A673 (cell line): Measurements from ENCODE around the gene GPR158. TPM values are rescaled to one million over a fixed set of nuclear protein-coding genes. Genes with fewer than 3 reads are reported as not detected.

Experiments used
- BruUV-seq: library from RNA; stranded (reverse); fragments of 400-500 nt; replicated peaks from 2 replicates; lab custom pipeline; 2021; lab: Mats Ljungman, UMichigan
- CTCF ChIA-PET: fragments of 300-600 bp; sonication (Branson Sonifier 250); formaldehyde crosslinking; loops from one replicate; lab custom pipeline; 2022; ENCODE audit warnings: antibody characterized with exemption; lab: Charles Lee
- POLR2A ChIA-PET: fragments of 300-600 bp; sonication (Branson Sonifier 250); formaldehyde crosslinking; loops from one replicate; lab custom pipeline; 2022; ENCODE audit warnings: antibody characterized with exemption; ENCODE audit not compliant: low non-redundant PET; lab: Charles Lee
- DNase-seq: peaks from one replicate; pipeline ENCODE4 v3.0.0-alpha.2; 2015; ENCODE audit warnings: low spot score
- H3K27ac ChIP-seq: fragments of 200-600 bp; sonication (generic); 2 replicates; pipeline ENCODE4 v1.5.1; 2016; ENCODE audit warnings: mixed run types, low read depth, mild to moderate bottlenecking, mixed read lengths, antibody characterized with exemption, low read length; ENCODE audit not compliant: poor library complexity, severe bottlenecking
- H3K27me3 ChIP-seq: fragments of 200-600 bp; sonication (generic); replicated peaks from 2 replicates; pipeline ENCODE4 v1.6.1; 2017; ENCODE audit warnings: mixed run types, low read depth, mild to moderate bottlenecking, mixed read lengths, antibody characterized with exemption, low read length; ENCODE audit not compliant: insufficient read depth, poor library complexity
- H3K36me3 ChIP-seq: fragments of 200-600 bp; sonication (generic); 2 replicates; pipeline ENCODE4 v1.6.1; 2016; ENCODE audit warnings: mixed run types, mild to moderate bottlenecking, mixed read lengths, antibody characterized with exemption, low read length; ENCODE audit not compliant: insufficient read depth, poor library complexity, severe bottlenecking
- H3K4me1 ChIP-seq: fragments of 200-600 bp; sonication (generic); 2 replicates; pipeline ENCODE4 v1.6.1; 2017; ENCODE audit warnings: mixed run types, mild to moderate bottlenecking, mixed read lengths, antibody characterized with exemption, low read length; ENCODE audit not compliant: insufficient read depth, poor library complexity, severe bottlenecking
- H3K4me3 ChIP-seq: fragments of 200-600 bp; sonication (generic); 2 replicates; pipeline ENCODE4 v1.5.1; 2016; ENCODE audit warnings: low read depth, mixed run types, mild to moderate bottlenecking, mixed read lengths, low read length; ENCODE audit not compliant: poor library complexity, severe bottlenecking
- H3K9me3 ChIP-seq: fragments of 200-600 bp; sonication (generic); 2 replicates; pipeline ENCODE4 v1.6.1; 2016; ENCODE audit warnings: mixed run types, low read depth, mild to moderate bottlenecking, mixed read lengths, antibody characterized with exemption, low read length; ENCODE audit not compliant: poor library complexity, severe bottlenecking
- EZH2 ChIP-seq: fragments of 200-600 bp; sonication (generic); IDR thresholded peaks from 2 replicates; pipeline ENCODE4 v1.6.1; 2017; ENCODE audit warnings: borderline replicate concordance, low read depth, mild to moderate bottlenecking, mixed read lengths, antibody characterized with exemption, low read length; ENCODE audit not compliant: poor library complexity, severe bottlenecking
- intact Hi-C: fragments of 100-400 bp; cut with micrococcal nuclease; formaldehyde crosslinking; loops from one replicate; pipeline ENCODE4 v1.10.0; 2022; ENCODE audit not compliant: unreplicated experiment
- total RNA-seq: library from RNA; stranded (reverse); gene quantifications from 2 replicates; pipeline ENCODE4 v1.2.3, GENCODE V29; 2021
- TF ChIP-seq, protein P1 (sequence below): fragments of 300-800, 200-600 bp; sonication (generic); conservative IDR thresholded peaks from 2 replicates; pipeline ENCODE4 v1.5.1; 2017; ENCODE audit warnings: low read depth, mild to moderate bottlenecking, antibody characterized with exemption, low read length, moderate library complexity, mixed read lengths

GPR158 gene
- total RNA-seq, 1 experiment from 2014 or later = not detected

DNA sequence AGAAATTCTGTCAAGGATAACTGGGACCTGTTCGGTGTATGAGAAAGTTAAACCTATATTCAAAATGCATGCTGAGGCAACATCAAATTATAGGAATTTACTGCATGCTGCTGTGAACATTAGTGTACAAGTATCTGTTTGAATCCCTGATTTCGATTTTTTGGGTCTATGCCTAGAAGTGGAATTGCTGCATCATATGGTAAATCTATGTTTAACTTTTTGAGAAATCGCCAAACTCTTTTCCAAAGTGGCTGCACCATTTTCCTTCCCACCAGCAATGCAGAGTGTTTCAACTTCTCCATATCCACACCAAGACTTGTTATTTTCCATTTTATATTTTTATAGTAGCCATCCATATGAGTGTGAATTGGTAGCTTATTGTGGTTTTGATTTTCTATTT is 306.7 kb downstream of the GPR158 start:
- Histone ChIP-seq H3K36me3 (no peaks in the 10 kb centered on the region), H3K9me3 (no peaks in the 10 kb centered on the region), H3K27me3 (peaks cover 4% of the 10 kb centered on the region), H3K27ac (no peak overlapping the region), H3K4me1 (no peaks in the 10 kb centered on the region), H3K4me3 (no peak overlapping the region)
- intact Hi-C loops = no loop called here
- DNase-seq = no peak
- TF ChIP-seq, protein P1, sequence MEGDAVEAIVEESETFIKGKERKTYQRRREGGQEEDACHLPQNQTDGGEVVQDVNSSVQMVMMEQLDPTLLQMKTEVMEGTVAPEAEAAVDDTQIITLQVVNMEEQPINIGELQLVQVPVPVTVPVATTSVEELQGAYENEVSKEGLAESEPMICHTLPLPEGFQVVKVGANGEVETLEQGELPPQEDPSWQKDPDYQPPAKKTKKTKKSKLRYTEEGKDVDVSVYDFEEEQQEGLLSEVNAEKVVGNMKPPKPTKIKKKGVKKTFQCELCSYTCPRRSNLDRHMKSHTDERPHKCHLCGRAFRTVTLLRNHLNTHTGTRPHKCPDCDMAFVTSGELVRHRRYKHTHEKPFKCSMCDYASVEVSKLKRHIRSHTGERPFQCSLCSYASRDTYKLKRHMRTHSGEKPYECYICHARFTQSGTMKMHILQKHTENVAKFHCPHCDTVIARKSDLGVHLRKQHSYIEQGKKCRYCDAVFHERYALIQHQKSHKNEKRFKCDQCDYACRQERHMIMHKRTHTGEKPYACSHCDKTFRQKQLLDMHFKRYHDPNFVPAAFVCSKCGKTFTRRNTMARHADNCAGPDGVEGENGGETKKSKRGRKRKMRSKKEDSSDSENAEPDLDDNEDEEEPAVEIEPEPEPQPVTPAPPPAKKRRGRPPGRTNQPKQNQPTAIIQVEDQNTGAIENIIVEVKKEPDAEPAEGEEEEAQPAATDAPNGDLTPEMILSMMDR = no peak
- TF ChIP-seq EZH2 = no peak
- POLR2A ChIA-PET = no interaction called here
- no TSS peak for BruUV-seq
- CTCF ChIA-PET = no interaction called here

DNA sequence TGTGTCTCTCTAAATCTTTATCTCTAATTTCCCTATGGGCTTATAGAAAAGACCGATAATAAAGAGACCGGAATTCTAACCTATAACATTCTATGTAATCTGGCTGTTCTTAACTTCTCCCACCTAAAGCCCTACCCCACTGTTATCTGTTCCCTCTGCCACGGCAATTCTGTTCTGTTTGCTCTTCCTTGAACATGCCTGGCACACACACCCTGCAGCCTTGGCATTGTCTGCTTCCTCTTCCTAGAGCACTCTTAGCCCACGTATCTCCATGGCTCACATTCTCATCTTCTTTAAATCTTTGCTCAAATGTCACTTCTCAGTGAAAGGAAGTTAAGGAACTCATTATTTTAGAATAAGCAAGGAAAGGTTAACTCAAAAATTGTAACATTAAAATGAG is 309.2 kb downstream of the GPR158 start:
- Histone ChIP-seq H3K9me3 (no peaks in the 10 kb centered on the region), H3K4me3 (no peak overlapping the region), H3K36me3 (no peaks in the 10 kb centered on the region), H3K27ac (no peak overlapping the region), H3K27me3 (peaks cover 4% of the 10 kb centered on the region), H3K4me1 (no peaks in the 10 kb centered on the region)
- no peak for DNase-seq
- intact Hi-C loops = no loop called here
- CTCF ChIA-PET = no interaction called here
- POLR2A ChIA-PET = no interaction called here
- BruUV-seq = no TSS peak
- TF ChIP-seq, protein P1 = no peak
- no peak for TF ChIP-seq EZH2

DNA sequence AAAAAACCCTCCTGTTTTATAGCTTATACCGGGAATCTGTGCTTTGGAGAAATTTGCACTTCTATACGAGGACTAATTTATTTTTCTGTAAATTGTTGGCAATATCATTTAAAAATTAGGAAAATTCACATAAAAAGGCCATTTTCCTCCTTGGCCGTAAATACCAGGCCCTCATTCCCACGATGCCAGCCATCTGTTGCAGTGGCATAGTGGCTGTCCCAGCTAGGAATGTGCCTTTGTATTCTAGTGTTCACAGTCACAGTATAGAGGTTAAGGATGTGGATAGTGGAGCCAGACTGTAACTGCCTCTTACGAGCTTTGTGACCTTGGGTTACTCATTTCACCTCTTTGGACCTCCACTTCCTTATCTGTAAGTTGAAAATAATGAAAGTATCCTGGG is 312.5 kb downstream of the GPR158 start:
- no peak for TF ChIP-seq EZH2
- TF ChIP-seq, protein P1 = no peak
- Histone ChIP-seq H3K4me3 (no peak overlapping the region), H3K27ac (no peak overlapping the region), H3K27me3 (peaks cover 4% of the 10 kb centered on the region), H3K36me3 (no peaks in the 10 kb centered on the region), H3K9me3 (no peaks in the 10 kb centered on the region), H3K4me1 (no peaks in the 10 kb centered on the region)
- DNase-seq = no peak
- ChIA-PET POLR2A (no interaction called here), CTCF (no interaction called here)
- BruUV-seq = no TSS peak
- intact Hi-C loops = no loop called here
